Activated naive CD8-positive, alpha-beta T cell treated with anti-CD3 and anti-CD28 coated beads, Interleukin-2, amount 10 ng/mL, durations not matched to agents 7 days and 5 days (primary cell): ENCODE data around the gene ADGRD1. TPM values are rescaled to one million over a fixed set of nuclear protein-coding genes. Genes with fewer than 3 reads are reported as not detected.

ENCODE experiments used
- ATAC-seq: fragments of 150-1000 bp; cut with Tn5 transposase; one replicate; pipeline ENCODE4 v1.10.0; 2021; ENCODE audit warnings: low read depth, moderate library complexity
- POLR2A ChIA-PET: fragments of 350-600 bp; sonication (Branson Sonifier 250); formaldehyde crosslinking; loops from one replicate; lab custom pipeline; 2021; ENCODE audit warnings: antibody characterized with exemption; lab: Charles Lee
- DNase-seq: peaks from one replicate; pipeline ENCODE4 v3.0.0; 2021
- H3K27ac Mint-ChIP-seq: one replicate; pipeline ENCODE4 v1.8.0; 2022; ENCODE audit warnings: mild to moderate bottlenecking, mixed read lengths
- H3K27me3 Mint-ChIP-seq: one replicate; pipeline ENCODE4 v1.8.0; 2022; ENCODE audit warnings: mild to moderate bottlenecking, moderate library complexity, mixed read lengths
- H3K36me3 Mint-ChIP-seq: one replicate; pipeline ENCODE4 v1.8.0; 2021; ENCODE audit warnings: mild to moderate bottlenecking, mixed read lengths
- H3K4me1 Mint-ChIP-seq: one replicate; pipeline ENCODE4 v1.8.0; 2021; ENCODE audit warnings: mixed read lengths
- H3K4me3 Mint-ChIP-seq: one replicate; pipeline ENCODE4 v1.8.0; 2022; ENCODE audit warnings: mild to moderate bottlenecking, moderate library complexity, mixed read lengths
- H3K9me3 Mint-ChIP-seq: one replicate; pipeline ENCODE4 v1.8.0; 2021; ENCODE audit warnings: mixed read lengths
- total RNA-seq, 2 experiments: library from RNA; stranded (reverse); gene quantifications; one replicate each; pipeline ENCODE4 v1.2.3, GENCODE V29; 2021

ADGRD1 gene
- total RNA-seq, 2 experiments from 2014 or later = not detected

DNA sequence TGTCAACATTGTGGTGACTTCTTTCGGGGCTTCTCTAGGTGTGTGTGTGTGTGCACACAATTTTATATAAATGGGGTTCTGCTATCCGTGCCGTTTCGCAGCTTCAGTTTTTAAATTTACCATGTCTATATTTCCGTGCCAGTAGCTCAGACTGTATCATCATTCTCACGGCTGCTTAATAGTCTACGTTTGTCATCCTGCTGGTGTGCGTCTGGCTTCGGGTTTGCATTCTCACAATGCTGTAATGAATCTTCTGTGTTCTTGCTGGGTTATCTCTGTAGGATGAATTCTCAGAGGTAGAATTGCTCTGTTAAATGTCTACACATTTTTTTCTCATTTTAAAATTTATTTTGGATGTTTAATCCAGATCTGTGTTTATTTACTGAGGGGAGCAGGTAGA is 73.6 kb downstream of the ADGRD1 start:
- ATAC-seq = no peak
- Mint-ChIP-seq H3K4me3 (no peak overlapping the region), H3K36me3 (no peaks in the 10 kb centered on the region), H3K27me3 (peaks cover 2% of the 10 kb centered on the region), H3K4me1 (no peaks in the 10 kb centered on the region), H3K9me3 (no peaks in the 10 kb centered on the region), H3K27ac (no peak overlapping the region)
- no peak for DNase-seq
- POLR2A ChIA-PET = no interaction called here

DNA sequence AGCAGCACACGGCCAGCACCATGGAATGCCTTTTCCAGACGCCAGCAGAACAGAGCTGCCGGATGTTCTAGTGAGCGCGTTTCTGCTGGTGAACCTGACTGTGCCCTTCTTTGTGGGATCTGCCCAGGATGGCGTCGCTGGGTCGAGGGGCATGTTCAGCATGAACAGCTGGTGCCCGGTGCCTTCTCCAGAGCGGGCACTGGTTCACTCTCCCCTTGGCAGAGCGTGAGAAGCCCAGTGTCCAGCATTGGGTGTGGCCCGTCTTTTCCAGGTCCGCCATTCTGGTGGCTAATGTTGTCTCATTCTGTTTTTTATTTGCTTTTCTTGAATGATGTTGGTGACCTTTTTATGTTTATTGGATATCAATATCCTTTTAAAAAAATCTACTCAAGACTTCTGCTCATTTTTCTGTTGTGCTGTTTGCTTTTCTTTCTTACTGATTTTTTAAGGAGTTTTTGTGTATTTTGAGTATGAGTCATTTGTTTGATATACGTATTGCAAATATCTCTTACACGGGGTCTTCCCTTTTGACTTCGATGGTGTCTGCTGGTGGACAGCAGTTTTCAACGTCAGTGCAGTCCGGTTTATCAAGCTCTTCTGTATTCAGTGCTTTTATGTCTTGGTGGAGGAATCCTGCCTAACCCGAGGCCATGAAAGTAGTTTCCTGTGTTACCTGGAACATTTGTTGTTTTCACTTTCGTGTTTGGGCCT is 74.3 kb downstream of the ADGRD1 start:
- POLR2A ChIA-PET = no interaction called here

DNA sequence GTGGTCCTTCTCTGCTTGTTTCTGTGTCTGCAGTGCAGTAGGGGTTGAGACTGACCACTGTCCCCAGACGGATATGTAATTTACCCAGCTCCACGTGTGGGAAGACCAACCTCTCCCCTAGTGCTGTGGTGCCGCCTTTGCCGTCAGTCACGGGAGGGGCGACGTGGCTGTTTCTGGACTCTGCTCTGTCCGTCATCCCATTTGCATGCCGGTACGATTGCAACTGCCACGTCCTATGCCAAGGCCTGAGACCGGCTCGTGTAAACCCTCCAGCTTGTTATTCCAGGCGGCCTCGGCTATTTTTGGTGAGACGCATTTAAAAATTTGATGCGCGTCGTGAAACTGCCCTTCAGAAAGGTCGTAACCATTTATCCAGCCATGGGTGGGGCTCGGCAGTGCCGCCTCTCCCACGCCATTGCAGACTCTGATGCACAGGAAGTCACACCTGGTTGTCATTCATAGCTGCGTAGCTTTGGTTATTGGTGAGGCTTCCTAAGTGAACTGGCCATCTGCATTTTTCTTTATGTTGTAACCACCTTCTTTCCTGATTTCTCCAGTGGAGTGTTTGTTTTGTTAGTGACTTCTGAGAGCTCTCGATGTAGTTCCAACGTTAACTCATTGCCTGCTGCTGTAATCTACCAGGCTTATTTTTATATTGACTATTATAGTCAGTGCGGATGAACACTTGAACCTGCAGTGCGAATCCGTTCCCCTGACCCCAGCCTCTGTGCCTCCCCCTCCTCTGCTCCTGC is 75.1 kb downstream of the ADGRD1 start:
- Mint-ChIP-seq H3K4me3 (no peak overlapping the region), H3K4me1 (no peaks in the 10 kb centered on the region), H3K27me3 (peaks cover 2% of the 10 kb centered on the region), H3K27ac (no peak overlapping the region), H3K36me3 (no peaks in the 10 kb centered on the region), H3K9me3 (no peaks in the 10 kb centered on the region)
- POLR2A ChIA-PET = no interaction called here
- no peak for DNase-seq
- no peak for ATAC-seq

More for the DNA sequence above, 74.3 kb downstream of the ADGRD1 start:
- no peaks in the 10 kb centered on the region for H3K4me1 Mint-ChIP-seq
- ATAC-seq (no peak), DNase-seq (no peak)
- no peaks in the 10 kb centered on the region for H3K9me3 Mint-ChIP-seq
- H3K36me3 Mint-ChIP-seq = no peaks in the 10 kb centered on the region
- peaks cover 2% of the 10 kb centered on the region for H3K27me3 Mint-ChIP-seq
- no peak overlapping the region for H3K4me3 Mint-ChIP-seq
- no peak overlapping the region for H3K27ac Mint-ChIP-seq

DNA sequence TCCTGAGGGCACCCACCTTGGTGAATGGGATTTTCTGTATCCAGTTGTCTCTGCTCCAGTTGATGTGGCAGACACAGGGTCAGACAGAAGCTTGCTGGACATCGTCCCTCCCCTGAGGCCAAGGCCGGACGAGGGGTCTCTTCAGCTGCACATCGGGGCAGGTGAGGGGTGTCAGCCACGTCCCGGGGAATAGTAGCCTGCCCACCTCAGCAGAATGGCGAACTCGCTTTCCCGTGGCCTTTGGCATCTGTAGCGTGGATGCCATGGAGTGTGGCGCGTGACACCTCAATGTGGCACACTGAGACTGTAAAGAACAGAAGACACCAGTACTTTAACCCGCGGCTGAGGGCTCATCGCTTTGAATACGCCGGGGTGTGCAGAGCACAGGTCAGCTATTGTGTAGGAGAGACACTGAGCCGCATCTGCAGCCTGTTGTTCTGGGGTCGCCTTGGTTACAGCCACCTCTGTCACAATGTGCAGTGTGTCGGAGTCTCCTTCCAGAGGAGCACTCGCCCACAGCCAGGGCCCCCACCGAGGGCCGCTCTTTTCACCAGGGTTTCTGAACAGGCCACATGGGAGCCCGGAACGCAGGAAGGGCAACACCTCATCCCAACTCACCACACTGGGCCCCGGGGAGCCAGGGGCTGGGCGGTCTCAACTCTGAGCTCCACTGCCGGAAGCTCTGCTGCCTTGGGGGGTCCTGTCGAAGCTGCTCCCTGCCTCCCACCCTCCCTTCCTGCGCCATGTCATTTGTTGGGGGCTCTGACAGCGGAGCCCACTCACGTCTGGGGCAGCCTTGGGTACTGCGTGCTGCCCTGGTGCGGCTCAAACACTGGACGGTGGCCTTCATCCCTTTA is 77.0 kb downstream of the ADGRD1 start:
- ATAC-seq = no peak
- Mint-ChIP-seq H3K9me3 (no peaks in the 10 kb centered on the region), H3K27me3 (peaks cover 2% of the 10 kb centered on the region), H3K4me3 (no peak overlapping the region), H3K4me1 (no peaks in the 10 kb centered on the region), H3K36me3 (no peaks in the 10 kb centered on the region), H3K27ac (no peak overlapping the region)
- DNase-seq = no peak
- POLR2A ChIA-PET = no interaction called here

DNA sequence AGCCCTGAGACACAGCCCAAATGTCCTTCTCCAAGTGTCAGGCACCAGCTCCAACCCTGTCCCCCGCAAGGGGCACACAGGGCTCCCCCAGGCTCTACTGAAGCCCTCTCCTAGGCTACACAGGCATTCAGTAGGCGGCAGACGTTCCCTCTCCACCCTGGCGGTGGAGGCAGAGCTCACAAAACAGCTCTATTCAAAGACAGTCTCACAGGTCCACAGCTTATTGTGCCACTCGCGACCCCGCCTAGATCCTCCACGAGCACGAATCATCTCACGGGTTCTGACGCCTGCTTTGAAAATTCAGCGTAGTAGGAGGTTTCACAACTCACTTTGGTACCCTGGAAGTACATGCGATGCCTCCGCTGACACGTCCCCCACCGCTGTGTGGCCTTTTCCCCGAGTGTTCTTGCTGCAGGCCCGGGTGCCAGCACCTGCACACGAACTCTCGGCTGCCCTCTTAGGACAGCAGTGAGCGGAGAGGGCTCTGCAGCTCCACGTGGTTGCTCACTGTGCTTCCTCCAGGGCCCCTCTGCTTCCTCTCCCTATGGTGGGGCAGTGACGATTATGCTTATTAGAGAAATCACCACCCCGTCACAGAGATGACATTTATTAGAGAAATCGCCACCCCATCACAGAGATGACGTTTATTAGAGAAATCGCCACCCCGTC is 78.5 kb downstream of the ADGRD1 start:
- no peak overlapping the region for H3K27ac Mint-ChIP-seq
- H3K27me3 Mint-ChIP-seq = peaks cover 2% of the 10 kb centered on the region
- DNase-seq (no peak), ATAC-seq (no peak)
- peaks cover 10% of the 10 kb centered on the region for H3K9me3 Mint-ChIP-seq
- POLR2A ChIA-PET = no interaction called here
- no peak overlapping the region for H3K4me3 Mint-ChIP-seq
- H3K4me1 Mint-ChIP-seq = no peaks in the 10 kb centered on the region
- peaks cover 2% of the 10 kb centered on the region for H3K36me3 Mint-ChIP-seq

DNA sequence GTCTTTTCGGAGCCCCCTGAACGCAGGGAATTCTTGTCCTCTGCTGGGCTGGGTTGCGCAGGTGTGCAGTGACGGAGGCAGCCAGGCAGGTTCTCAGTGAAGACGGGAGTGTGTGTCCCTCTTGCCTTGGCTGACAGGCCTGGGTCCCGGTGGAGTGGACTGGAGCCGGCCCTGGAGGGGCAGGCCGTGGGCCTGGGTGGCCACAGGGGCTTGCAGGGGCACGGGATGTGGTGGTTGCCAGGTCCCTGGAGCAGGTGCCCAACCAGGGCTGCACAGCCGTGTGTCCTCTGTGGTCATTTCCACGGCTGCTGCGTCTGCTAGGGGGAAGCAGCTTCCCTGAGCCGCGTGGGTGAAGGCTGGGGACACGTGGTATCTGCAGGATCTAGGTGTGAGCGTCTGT is 79.8 kb downstream of the ADGRD1 start:
- Mint-ChIP-seq H3K9me3 (peaks cover 13% of the 10 kb centered on the region), H3K4me3 (no peak overlapping the region), H3K27me3 (no peaks in the 10 kb centered on the region), H3K4me1 (no peaks in the 10 kb centered on the region), H3K36me3 (peaks cover 2% of the 10 kb centered on the region), H3K27ac (no peak overlapping the region)
- ATAC-seq (no peak), DNase-seq (no peak)
- POLR2A ChIA-PET = no interaction called here

DNA sequence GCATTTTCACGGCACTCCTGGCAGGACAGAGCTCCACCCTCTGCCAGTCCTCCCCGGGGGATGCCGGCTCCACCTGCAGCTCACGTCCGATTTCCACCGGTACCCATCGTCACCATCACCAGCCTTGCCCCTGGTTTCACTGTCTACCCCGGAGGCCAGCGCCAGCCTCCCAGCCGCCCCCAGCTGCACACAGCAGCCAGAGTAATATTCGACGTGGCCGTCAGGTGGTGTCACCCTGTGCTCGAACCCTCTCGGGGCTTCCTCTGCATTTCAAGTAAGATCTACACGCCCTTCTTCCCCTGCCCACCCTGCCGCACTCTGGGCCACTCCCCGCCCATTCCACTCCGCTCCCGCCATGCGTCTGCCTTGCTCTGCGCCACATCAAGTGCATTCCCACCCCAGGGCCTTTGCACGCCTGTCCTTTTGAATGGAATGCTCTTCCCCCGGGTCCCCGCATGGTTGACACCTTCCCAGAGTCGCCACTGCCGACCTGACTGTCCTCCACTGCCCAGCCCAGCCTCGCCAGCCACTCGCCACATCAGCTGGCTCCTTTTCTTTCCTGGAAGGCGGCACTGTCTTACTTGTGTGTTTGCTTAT is 80.3 kb downstream of the ADGRD1 start:
- Mint-ChIP-seq H3K27me3 (no peaks in the 10 kb centered on the region), H3K4me1 (no peaks in the 10 kb centered on the region), H3K36me3 (peaks cover 2% of the 10 kb centered on the region), H3K4me3 (no peak overlapping the region), H3K27ac (no peak overlapping the region), H3K9me3 (peaks cover 13% of the 10 kb centered on the region)
- ATAC-seq (no peak), DNase-seq (no peak)
- POLR2A ChIA-PET = no interaction called here

DNA sequence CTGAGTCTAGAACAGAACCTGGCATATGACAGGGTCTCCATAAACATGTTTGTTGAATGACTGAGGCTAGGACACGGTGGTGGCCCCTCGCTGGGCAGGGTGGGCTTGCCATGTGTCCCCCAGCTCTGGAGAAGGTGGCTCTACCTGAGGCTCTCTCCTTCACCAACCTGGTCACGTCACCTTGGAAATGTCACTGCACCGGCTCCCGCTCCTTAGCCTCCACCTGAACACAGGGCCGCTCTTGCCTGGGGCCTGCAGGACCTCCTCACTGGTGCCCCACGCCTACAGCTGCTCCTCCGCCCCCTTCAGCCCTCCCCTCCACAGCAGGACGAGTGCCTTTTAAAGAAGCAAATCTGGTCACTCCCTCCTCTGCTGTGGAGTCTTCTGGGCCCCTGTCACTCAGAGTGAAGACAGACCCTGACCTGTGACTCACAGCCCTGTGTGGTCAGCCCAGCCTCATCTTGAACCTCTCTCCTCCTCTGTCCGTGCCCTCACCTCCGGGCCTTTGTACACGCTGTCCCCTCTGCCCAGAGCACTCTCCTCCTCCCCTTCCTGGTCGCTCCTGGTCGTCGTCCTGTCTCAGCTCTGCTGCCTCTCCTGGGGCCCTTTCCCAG is 81.0 kb downstream of the ADGRD1 start:
- ATAC-seq (no peak), DNase-seq (no peak)
- H3K4me3 Mint-ChIP-seq = no peak overlapping the region
- POLR2A ChIA-PET = no interaction called here
- no peaks in the 10 kb centered on the region for H3K4me1 Mint-ChIP-seq
- no peaks in the 10 kb centered on the region for H3K27me3 Mint-ChIP-seq
- H3K36me3 Mint-ChIP-seq = peaks cover 2% of the 10 kb centered on the region
- peaks cover 13% of the 10 kb centered on the region for H3K9me3 Mint-ChIP-seq
- H3K27ac Mint-ChIP-seq = no peak overlapping the region

DNA sequence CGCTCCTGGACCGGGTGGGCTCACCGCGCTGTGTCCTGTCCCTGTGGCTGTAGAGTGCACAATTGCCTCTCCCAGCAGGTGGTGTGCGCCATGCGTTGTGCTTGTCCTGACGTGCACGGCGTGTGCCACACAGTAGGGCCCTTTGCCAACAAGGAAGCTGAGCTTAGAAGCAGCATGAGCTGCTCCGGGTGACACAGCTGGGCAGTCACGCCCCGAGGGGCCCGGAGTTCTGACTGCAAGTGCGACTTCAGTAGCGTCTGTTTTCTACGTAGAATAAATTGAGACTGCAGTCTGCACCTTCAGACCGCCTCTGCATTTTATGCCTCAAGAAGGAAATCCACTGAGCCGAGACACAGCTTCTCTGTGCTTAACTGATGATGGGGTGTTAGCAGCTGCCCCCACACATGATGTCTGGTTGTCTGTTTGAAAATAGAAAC is 81.6 kb downstream of the ADGRD1 start:
- POLR2A ChIA-PET = no interaction called here
- ATAC-seq (no peak), DNase-seq (no peak)
- Mint-ChIP-seq H3K9me3 (peaks cover 13% of the 10 kb centered on the region), H3K27me3 (no peaks in the 10 kb centered on the region), H3K4me3 (no peak overlapping the region), H3K4me1 (no peaks in the 10 kb centered on the region), H3K27ac (no peak overlapping the region), H3K36me3 (peaks cover 2% of the 10 kb centered on the region)

DNA sequence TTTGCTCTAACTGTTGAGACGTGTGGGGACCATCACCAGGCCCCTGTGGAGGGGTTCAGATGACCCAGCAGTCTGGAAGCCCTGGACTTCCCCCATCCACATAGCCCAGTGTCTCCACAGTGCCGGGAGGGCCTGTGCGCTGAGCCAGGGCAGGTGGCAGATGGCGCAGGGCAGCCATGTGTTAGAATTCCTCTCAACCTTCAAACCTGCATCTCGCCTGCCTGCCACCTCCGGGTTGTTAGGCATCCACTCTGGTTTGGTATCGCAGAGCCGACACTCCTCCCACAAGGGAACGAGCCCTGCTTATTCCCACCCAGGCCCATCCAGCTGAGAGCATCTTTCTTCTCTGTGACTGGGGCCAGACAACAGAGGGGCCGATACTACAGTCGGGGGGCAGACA is 84.5 kb downstream of the ADGRD1 start:
- Mint-ChIP-seq H3K36me3 (peaks cover 2% of the 10 kb centered on the region), H3K27me3 (no peaks in the 10 kb centered on the region), H3K4me1 (no peaks in the 10 kb centered on the region), H3K9me3 (peaks cover 13% of the 10 kb centered on the region), H3K27ac (no peak overlapping the region), H3K4me3 (no peak overlapping the region)
- ATAC-seq (no peak), DNase-seq (no peak)
- POLR2A ChIA-PET = no interaction called here

DNA sequence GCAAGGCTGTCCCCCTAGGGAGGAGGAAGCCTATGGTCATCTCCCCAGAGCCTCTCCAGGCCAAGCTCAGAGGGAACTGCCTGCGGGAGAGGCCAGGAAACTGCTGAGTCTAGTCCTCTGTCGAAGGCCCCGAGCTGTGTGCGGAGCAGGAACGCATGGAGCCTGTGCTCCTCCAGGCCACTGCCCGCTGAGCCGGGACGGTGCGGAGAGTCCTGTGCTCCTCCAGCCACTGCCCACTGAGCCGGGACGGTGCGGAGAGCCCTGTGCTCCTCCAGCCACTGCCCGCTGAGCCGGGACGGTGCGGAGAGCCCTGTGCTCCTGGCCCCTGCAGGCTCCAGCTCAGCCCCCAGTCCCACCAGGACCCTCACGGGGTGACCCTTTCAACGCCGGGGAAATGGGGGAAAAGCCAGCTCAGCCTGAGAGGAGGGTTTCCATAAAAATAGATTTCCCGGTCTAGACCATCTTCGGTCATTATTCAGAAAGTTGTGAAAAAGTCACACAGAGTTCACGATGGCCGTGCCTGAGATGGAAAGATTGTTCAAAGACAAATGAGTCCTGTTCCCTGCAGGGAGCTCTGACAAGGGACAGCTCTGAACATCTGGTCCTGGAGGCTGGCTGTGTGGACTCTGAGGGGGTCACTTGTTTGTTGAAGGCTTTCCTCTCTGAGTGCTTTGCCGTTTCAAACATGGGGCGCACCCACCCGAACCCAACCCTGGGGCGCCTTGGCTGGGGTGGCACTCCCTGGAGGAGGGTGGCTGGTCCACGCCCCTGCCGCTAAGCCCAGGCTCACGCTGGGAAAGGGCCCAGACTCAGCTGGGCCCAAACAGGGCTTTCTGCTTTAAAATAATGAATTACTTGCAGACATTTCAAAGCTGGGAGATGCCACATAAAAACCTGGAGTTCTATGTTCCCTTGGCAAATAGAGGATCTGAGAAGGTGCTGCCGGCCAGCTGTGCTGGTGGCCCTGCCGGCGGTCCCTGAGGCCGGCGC is 85.5 kb downstream of the ADGRD1 start:
- ATAC-seq (no peak), DNase-seq (no peak)
- H3K4me1 Mint-ChIP-seq = no peaks in the 10 kb centered on the region
- no peaks in the 10 kb centered on the region for H3K27me3 Mint-ChIP-seq
- peaks cover 2% of the 10 kb centered on the region for H3K36me3 Mint-ChIP-seq
- POLR2A ChIA-PET = no interaction called here
- H3K27ac Mint-ChIP-seq = no peak overlapping the region
- no peak overlapping the region for H3K4me3 Mint-ChIP-seq
- peaks cover 13% of the 10 kb centered on the region for H3K9me3 Mint-ChIP-seq

DNA sequence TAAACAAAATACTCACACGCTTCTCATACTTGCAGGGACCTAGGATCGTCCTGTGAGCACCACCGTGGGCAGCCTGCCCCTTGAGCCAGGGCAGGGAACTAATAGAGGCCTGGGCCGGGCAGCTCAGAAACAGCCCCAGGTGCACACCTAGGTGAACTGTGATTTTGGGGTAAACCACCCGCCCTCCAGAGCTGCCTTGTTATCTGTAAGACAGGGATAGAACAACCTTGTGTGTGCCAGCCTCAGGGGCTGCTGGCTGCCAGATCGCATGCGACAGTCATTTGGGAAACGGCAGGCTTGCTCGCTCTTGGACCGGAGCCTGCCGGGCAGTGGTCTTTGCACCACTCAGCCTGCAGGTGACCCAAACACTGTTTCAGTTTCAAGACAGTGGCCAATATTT is 86.8 kb downstream of the ADGRD1 start:
- H3K36me3 Mint-ChIP-seq = peaks cover 2% of the 10 kb centered on the region
- H3K4me3 Mint-ChIP-seq = no peak overlapping the region
- peaks cover 13% of the 10 kb centered on the region for H3K9me3 Mint-ChIP-seq
- no peak for DNase-seq
- no peaks in the 10 kb centered on the region for H3K4me1 Mint-ChIP-seq
- no peak overlapping the region for H3K27ac Mint-ChIP-seq
- ATAC-seq = no peak
- H3K27me3 Mint-ChIP-seq = no peaks in the 10 kb centered on the region
- POLR2A ChIA-PET = no interaction called here
